ENCODE measurements around the gene VENTX. TPM values are rescaled to one million over a fixed set of nuclear protein-coding genes. Genes with fewer than 3 reads are reported as not detected.

The VENTX gene
- total RNA-seq, 2 experiments from 2014 or later, result 0.07 to 0.12 TPM

- H3K4me1 Mint-ChIP-seq (ENCODE audit: low read depth), result no peaks in the 10 kb centered on the region
- H3K36me3 Mint-ChIP-seq, result no peaks in the 10 kb centered on the region
- peaks cover 4% of the 10 kb centered on the region for H3K9me3 Mint-ChIP-seq
- no peak overlapping the region for H3K4me3 Mint-ChIP-seq
- no peak overlapping the region for H3K27ac Mint-ChIP-seq
- ChIA-PET POLR2A (no interaction called here), CTCF (no interaction called here)
- H3K27me3 Mint-ChIP-seq, result no peaks in the 10 kb centered on the region
- intact Hi-C loops (cut with micrococcal nuclease), result no loop called here
- DNase-seq, result no peak
Observed at GRCh38 chr10:133198206-133198605, 39.4 kb upstream of the VENTX start.

DNA sequence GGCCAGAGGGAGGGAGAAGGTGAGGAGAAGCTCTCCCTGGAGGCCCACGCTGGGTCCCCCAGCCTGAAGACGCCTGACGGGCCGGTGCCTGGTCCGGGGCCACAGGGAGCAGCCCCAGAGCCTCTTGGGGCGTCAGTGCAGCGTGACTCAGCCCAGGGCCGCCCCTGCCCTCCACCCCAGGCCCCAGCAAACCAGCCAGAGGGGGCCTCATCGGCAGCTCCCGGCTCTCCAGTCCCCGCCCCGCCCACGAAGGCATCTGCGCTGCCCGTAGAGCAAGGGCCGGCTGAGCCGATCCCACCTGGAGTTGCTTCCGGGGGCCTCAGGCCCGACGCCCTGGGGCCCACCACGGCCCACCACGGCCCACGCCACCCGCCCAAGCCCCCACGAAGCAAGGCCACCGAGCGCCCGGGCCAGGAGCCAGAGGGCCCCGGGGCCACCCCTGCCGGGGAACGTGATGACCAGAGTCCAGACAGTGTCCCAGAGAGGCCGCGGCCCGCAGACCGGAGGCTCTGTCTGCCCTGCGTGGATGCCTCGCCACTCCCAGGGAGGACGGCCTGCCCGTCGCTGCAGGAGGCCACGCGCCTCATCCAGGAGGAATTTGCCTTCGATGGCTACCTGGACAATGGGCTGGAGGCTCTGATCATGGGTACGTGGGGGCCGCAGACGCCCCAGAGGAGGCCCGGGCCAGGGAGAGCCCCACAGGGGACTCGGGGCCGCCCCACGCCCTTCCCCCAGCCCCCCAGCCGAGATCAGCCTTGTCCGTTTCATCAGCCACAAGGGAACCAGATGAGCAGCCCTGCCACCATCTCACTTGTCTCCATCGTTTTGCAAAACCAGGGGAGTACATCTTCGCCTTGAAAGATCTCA lies 38.8 kb upstream of the VENTX start:
- H3K27ac Mint-ChIP-seq, result no peak overlapping the region
- POLR2A ChIA-PET, result no interaction called here
- no peak overlapping the region for H3K4me3 Mint-ChIP-seq
- H3K4me1 Mint-ChIP-seq (ENCODE audit: low read depth), result no peaks in the 10 kb centered on the region
- DNase-seq, result no peak
- H3K9me3 Mint-ChIP-seq, result peaks cover 2% of the 10 kb centered on the region
- no peaks in the 10 kb centered on the region for H3K27me3 Mint-ChIP-seq
- H3K36me3 Mint-ChIP-seq, result no peaks in the 10 kb centered on the region
- intact Hi-C loops (cut with micrococcal nuclease), result no loop called here
- CTCF ChIA-PET, result no interaction called here

DNA sequence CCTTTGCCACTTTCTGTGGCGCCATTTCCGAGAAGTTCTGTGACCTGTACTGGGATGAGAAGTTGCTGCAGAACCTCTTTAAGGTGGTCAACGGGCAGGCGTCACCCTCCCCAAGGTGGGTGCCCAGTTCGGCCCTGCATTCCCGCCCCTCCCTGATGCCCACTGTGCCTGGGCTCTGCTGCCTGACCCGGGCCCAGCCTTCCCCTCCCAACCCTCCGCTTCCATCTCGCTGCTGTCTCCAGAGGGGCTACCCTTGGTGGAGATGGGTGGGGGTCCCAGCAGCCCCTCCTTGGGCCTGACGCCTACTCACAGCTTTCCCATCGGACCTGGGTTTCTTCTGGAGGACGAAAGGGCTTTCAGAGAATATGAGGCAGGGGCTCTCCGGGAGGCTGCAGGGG lies 38.2 kb upstream of the VENTX start:
- no peak overlapping the region for H3K4me3 Mint-ChIP-seq
- H3K9me3 Mint-ChIP-seq, result no peaks in the 10 kb centered on the region
- no peaks in the 10 kb centered on the region for H3K36me3 Mint-ChIP-seq
- H3K4me1 Mint-ChIP-seq (ENCODE audit: low read depth), result no peaks in the 10 kb centered on the region
- CTCF ChIA-PET, result no interaction called here
- intact Hi-C loops (cut with micrococcal nuclease), result no loop called here
- POLR2A ChIA-PET, result no interaction called here
- H3K27me3 Mint-ChIP-seq, result no peaks in the 10 kb centered on the region
- no peak for DNase-seq
- no peak overlapping the region for H3K27ac Mint-ChIP-seq

DNA sequence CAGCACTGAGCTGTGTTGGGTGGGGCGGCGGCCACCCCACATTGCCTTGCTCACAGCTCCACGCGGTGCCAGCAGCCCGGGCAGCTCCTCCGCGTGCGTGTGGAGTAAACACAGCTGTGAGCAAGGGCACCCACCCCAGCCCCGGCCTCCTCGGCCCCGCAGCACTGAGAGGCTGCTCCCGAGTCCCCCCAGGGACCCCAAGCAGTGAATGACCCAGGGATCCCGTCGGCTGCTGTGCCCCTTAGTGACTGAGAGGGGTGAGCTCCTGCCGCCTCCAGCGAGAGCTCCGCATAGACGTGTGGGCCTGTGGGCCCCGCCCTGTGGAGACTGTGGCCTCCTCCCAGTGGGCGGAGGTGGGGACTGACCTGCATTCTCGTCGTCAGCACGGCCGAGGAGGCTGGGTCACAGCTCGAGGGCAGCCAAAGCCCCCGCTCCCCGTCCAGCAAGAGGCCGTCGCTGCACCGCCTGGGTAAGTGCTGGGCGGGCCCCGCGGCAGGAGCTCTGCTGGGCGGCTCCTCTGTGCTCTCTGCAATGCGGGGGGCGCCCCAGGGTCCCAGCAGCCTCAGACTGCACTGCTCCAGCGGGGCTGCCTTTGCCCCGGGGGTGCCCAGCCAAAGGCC lies 37.6 kb upstream of the VENTX start:
- H3K27ac Mint-ChIP-seq, result no peak overlapping the region
- no peak for DNase-seq
- ChIA-PET POLR2A (no interaction called here), CTCF (no interaction called here)
- no peaks in the 10 kb centered on the region for H3K36me3 Mint-ChIP-seq
- H3K27me3 Mint-ChIP-seq, result no peaks in the 10 kb centered on the region
- intact Hi-C loops (cut with micrococcal nuclease), result no loop called here
- no peaks in the 10 kb centered on the region for H3K4me1 Mint-ChIP-seq (ENCODE audit: low read depth)
- no peak overlapping the region for H3K4me3 Mint-ChIP-seq
- no peaks in the 10 kb centered on the region for H3K9me3 Mint-ChIP-seq

DNA sequence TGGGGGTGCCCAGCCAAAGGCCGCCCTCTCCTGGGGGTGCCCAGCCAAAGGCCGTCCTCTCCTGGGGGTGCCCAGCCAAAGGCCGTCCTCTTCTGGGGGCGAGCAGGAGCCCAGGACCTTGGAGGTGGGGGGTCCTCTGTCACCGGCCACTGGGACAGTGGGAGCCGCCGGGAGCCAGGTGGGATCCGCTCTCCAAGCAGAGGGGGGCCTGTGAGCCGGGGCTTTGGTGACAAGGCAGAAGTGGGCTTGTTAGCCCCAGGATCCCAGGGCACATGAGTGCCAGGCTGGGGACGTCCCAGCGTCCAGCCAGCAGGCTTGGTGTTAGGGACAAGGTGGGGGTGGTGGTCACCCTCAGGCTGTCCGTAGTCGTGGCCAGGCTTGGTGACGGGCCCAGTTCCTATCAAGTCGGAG lies 37.0 kb upstream of the VENTX start:
- no peaks in the 10 kb centered on the region for H3K27me3 Mint-ChIP-seq
- H3K27ac Mint-ChIP-seq, result no peak overlapping the region
- no peak overlapping the region for H3K4me3 Mint-ChIP-seq
- no peaks in the 10 kb centered on the region for H3K36me3 Mint-ChIP-seq
- H3K9me3 Mint-ChIP-seq, result no peaks in the 10 kb centered on the region
- H3K4me1 Mint-ChIP-seq (ENCODE audit: low read depth), result no peaks in the 10 kb centered on the region
- POLR2A ChIA-PET, result no interaction called here
- CTCF ChIA-PET, result no interaction called here
- no peak for DNase-seq
- intact Hi-C loops (cut with micrococcal nuclease), result no loop called here

DNA sequence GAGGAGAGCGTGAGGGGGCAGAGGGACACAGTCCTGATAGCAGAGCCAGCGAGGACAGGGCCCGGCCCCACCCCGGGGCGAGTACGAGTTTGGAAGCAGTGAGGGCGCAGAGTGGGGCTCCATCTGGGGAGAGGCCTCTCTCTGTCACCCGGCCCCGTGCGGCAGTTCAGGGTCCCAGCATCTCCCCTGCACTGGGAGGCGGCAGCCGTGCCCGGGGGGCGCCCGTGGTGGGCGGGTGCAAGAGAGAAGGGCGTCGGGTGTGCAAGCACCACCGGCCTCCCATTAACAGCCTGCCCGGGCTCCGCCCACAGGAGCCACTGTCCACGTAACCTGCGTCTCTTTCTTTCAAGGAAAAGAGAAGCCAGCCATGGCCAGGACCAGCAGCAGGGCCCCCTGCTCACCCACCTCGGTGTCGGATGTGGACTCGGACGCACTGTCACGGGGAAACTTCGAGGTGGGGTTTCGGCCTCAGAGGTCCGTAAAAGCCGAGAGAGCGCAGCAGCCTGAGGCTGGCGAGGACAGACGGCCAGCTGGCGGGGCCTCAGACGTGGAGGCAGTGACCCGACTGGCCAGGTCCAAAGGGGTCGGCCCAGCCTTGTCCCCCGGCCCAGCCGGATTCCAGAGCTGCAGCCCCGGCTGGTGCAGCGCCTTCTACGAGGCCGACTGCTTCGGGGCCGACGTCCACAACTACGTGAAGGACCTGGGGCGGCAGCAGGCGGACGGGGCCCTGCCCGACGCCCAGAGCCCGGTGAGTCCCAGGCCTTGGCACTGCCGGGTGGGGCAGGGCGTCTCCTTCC lies 36.3 kb upstream of the VENTX start:
- Mint-ChIP-seq H3K36me3 (no peaks in the 10 kb centered on the region), H3K27me3 (no peaks in the 10 kb centered on the region), H3K4me1 (ENCODE audit: low read depth) (no peaks in the 10 kb centered on the region), H3K4me3 (no peak overlapping the region), H3K27ac (no peak overlapping the region), H3K9me3 (no peaks in the 10 kb centered on the region)
- ChIA-PET POLR2A (no interaction called here), CTCF (no interaction called here)
- intact Hi-C loops (cut with micrococcal nuclease), result no loop called here
- DNase-seq, result no peak

DNA sequence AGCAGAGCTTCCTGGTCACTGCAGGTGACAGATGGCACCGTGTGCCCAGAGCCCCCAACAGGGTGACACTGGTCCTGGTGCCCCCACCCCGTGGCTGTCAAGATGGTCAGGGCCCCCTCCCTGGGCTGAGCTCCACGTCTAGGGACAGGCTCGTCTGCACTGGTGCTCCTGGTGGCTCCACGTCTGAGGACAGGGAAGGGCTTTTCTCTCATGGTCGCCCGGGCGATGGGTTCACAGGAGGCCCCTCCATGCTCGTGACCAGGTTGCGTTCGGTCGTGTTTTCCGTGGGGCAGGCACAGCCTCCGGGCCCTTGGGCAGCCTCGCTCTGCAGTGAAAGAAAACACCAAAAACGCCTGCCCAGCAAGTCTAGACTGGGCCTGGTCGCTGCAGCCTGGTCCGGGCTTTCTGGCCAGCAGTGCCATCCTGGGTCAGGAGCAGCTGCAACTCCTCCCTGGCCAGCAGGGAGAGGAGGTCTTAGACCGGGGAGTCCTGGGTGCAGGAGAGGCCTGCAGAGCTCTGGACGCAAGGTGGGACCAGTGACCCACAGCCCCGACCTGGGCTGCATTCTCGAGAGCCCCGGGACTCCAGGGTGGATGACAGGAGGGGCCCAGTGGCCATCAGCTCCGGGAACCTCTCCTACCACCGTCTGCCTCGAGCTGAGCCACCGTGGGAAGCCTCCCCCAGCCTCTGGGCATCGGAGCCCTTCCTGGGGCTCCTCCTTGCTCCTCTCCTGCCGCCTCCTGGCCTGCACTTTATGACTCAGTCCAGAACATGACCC lies 35.5 kb upstream of the VENTX start:
- Mint-ChIP-seq H3K4me1 (ENCODE audit: low read depth) (no peaks in the 10 kb centered on the region), H3K9me3 (no peaks in the 10 kb centered on the region), H3K27me3 (no peaks in the 10 kb centered on the region), H3K27ac (no peak overlapping the region), H3K4me3 (no peak overlapping the region), H3K36me3 (no peaks in the 10 kb centered on the region)
- POLR2A ChIA-PET, result no interaction called here
- CTCF ChIA-PET, result no interaction called here
- intact Hi-C loops (cut with micrococcal nuclease), result no loop called here
- DNase-seq, result no peak

DNA sequence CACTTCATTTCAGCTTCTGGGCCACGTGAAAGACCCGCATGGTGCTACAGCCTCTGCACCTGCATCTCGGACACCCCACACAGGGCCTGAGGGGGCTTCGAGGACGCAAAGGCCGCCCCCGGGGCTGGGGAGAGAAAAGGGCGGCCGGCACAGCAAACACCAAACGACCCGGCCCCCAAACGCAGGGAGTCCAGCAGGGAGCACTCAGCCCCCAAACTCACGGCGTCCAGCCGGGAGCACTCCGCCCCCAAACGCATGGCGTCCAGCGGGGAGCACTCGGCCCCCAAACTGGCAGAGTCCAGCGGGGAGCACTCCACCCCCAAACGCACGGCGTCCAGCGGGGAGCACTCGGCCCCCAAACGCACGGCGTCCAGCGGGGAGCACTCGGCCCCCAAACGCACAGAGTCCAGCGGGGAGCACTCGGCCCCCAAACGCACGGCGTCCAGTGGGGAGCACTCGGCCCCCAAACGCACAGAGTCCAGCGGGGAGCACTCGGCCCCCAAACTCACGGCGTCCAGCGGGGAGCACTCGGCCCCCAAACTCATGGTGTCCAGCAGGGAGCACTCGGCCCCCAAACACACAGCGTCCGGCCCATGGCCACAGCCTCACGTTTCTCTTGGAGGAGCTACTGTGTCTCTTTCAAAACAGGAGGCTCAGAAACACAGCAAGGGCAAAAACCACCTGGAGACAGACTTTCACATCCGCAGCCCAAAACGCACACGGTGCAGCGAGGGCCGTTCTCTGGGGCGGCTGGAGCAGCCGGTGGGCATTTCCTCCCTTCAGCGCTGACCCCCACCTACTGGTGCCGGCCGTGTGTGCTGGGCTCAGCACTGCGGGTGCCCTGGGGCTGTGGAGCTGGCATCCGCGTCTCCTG lies 34.6 kb upstream of the VENTX start:
- DNase-seq, result no peak
- Mint-ChIP-seq H3K4me3 (no peak overlapping the region), H3K27ac (no peak overlapping the region), H3K4me1 (ENCODE audit: low read depth) (no peaks in the 10 kb centered on the region), H3K27me3 (no peaks in the 10 kb centered on the region), H3K36me3 (no peaks in the 10 kb centered on the region), H3K9me3 (no peaks in the 10 kb centered on the region)
- POLR2A ChIA-PET, result no interaction called here
- intact Hi-C loops (cut with micrococcal nuclease), result no loop called here
- CTCF ChIA-PET, result no interaction called here

DNA sequence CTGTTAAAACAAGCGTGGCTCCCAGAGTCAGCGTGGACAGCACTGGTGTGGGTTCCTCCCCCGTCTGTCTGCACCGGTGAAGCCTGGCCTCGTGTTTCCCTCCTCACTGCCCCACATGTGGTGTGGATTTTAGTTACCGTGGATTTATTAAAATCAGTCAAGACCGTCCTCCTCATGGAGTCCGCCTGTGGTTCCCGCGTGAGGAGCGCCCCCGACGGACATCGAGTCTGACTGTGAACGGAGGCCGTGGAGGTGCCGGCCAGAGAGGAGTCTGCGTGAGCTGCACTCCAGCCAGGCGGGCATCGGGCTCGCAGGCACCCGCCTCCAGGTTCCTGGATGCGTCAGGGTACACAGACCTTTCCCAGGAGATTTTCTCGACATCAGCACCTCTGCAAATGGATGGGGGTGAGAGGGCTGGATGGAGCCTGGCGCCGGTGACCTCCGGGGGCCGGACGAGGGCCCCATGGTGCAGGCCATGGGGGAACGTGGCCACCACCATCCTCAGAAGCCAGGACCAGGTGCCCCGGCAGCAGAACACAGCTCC lies 33.9 kb upstream of the VENTX start:
- no peak overlapping the region for H3K27ac Mint-ChIP-seq
- no peaks in the 10 kb centered on the region for H3K9me3 Mint-ChIP-seq
- H3K27me3 Mint-ChIP-seq, result no peaks in the 10 kb centered on the region
- DNase-seq, result no peak
- POLR2A ChIA-PET, result no interaction called here
- H3K4me3 Mint-ChIP-seq, result no peak overlapping the region
- no peaks in the 10 kb centered on the region for H3K36me3 Mint-ChIP-seq
- CTCF ChIA-PET, result no interaction called here
- H3K4me1 Mint-ChIP-seq (ENCODE audit: low read depth), result no peaks in the 10 kb centered on the region
- intact Hi-C loops (cut with micrococcal nuclease), result no loop called here

- Mint-ChIP-seq H3K27ac (no peak overlapping the region), H3K4me3 (no peak overlapping the region), H3K36me3 (no peaks in the 10 kb centered on the region), H3K9me3 (no peaks in the 10 kb centered on the region), H3K27me3 (no peaks in the 10 kb centered on the region), H3K4me1 (ENCODE audit: low read depth) (no peaks in the 10 kb centered on the region)
- intact Hi-C loops (cut with micrococcal nuclease), result no loop called here
- POLR2A ChIA-PET, result no interaction called here
- CTCF ChIA-PET, result no interaction called here
- DNase-seq, result no peak
Observed at GRCh38 chr10:133204226-133205015, 33.2 kb upstream of the VENTX start.

DNA sequence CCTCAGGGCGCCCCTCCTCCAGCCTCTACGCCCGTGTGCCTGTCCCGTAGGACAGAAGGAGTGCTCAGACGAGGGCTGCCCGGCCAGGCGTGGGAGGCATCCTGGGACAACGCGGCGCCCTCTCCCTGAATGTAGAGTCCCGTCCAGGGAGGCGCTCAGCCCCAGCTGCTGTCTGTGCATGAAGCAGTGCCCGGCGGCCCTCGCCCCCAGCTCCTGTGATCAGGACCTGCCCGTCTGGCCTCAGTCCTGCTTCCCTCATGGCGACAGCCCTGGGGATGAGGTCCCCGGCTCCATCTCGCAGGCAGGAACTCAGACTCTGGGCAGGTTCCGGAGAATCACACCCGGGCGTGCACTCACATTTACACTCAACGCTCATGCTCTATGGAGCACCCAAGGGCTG lies 32.5 kb upstream of the VENTX start:
- ChIA-PET POLR2A (no interaction called here), CTCF (no interaction called here)
- no peaks in the 10 kb centered on the region for H3K9me3 Mint-ChIP-seq
- H3K4me1 Mint-ChIP-seq (ENCODE audit: low read depth), result no peaks in the 10 kb centered on the region
- H3K4me3 Mint-ChIP-seq, result no peak overlapping the region
- no peak for DNase-seq
- H3K27ac Mint-ChIP-seq, result no peak overlapping the region
- H3K36me3 Mint-ChIP-seq, result no peaks in the 10 kb centered on the region
- H3K27me3 Mint-ChIP-seq, result no peaks in the 10 kb centered on the region
- intact Hi-C loops (cut with micrococcal nuclease), result no loop called here

Data from activated CD4-positive, alpha-beta memory T cell treated with anti-CD3 and anti-CD28 coated beads for 36 hours (primary cell).